Breast epithelium (tissue), 4 donors: Measurements from ENCODE around the gene NRBF2. TPM values are rescaled to one million over a fixed set of nuclear protein-coding genes. Genes with fewer than 3 reads are reported as not detected.

ENCODE experiments used
- DNase-seq, 2 donors: peaks; one replicate each; pipeline ENCODE4 v3.0.0-alpha.2; 2019; ENCODE audit warnings: low spot score in 2 of 2
- H3K27ac ChIP-seq, 2 donors: fragments of 200-600 bp; sonication (generic) in 1 of 2; one replicate each; pipeline ENCODE4 v1.5.1; 2016 to 2019; ENCODE audit warnings: mild to moderate bottlenecking in 1 of 2
- H3K27me3 ChIP-seq, 2 donors: fragments of 200-600 bp; sonication (generic) in 1 of 2; one replicate each; pipeline versions ENCODE4 v1.5.1 to v1.6.0; 2017 to 2019; ENCODE audit warnings: control low read depth in 1 of 2, mild to moderate bottlenecking in 1 of 2
- H3K36me3 ChIP-seq: fragments of 200-600 bp; one replicate; pipeline ENCODE4 v1.5.1; 2019
- H3K4me1 ChIP-seq, 2 donors: fragments of 200-600 bp; sonication (generic); one replicate each; pipeline ENCODE4 v1.5.1; 2016 to 2019; ENCODE audit warnings: control low read depth in 1 of 2
- H3K4me3 ChIP-seq, 3 donors: fragments of 200-600 bp; sonication (generic); 1 replicate in 2 of 3; 2 replicates in 1 of 3; pipeline ENCODE4 v1.5.1; 2016 to 2019; ENCODE audit warnings: mild to moderate bottlenecking in 3 of 3, moderate library complexity in 2 of 3
- H3K9me3 ChIP-seq, 2 donors: fragments of 200-600 bp; sonication (generic) in 1 of 2; one replicate each; pipeline ENCODE4 v1.5.1; 2016 to 2019; ENCODE audit warnings: control low read depth in 1 of 2
- CTCF ChIP-seq, 3 donors: fragments of 450-650 bp; IDR thresholded peaks; one replicate each; pipeline ENCODE4 v1.5.1; 2016 to 2017; ENCODE audit warnings: antibody characterized with exemption in 3 of 3, mild to moderate bottlenecking in 3 of 3, moderate library complexity in 3 of 3
- POLR2A ChIP-seq: fragments of 450-650 bp; IDR thresholded peaks from one replicate; pipeline ENCODE4 v1.6.1; 2016; ENCODE audit warnings: antibody characterized with exemption, mild to moderate bottlenecking, moderate library complexity
- POLR2AphosphoS5 ChIP-seq, 3 donors: sonication (generic); formaldehyde crosslinking; IDR thresholded peaks; one replicate each; pipeline ENCODE4 v1.6.1; 2017; ENCODE audit warnings: antibody characterized with exemption in 3 of 3
- intact Hi-C: fragments of 100-400 bp; cut with DNase I; formaldehyde crosslinking; loops from one replicate; pipeline ENCODE4 v1.15.1; 2023; ENCODE audit warnings: low total_unique reads
- total RNA-seq, 3 donors: library from RNA; depleted of rRNA; stranded (reverse); fragments of >200 nt; gene quantifications; one replicate each; pipeline ENCODE4 v1.1.0, GENCODE V29; 2016

NRBF2 gene
- total RNA-seq, 3 donors from 2014 or later: 14.7 to 28.5 (median 17.0) TPM

- H3K9me3 ChIP-seq: no peaks in the 10 kb centered on the region
- H3K27me3 ChIP-seq: no peaks in the 10 kb centered on the region
- DNase-seq: no peak
- H3K27ac ChIP-seq: no peak overlapping the region
- H3K36me3 ChIP-seq: peaks cover 4% of the 10 kb centered on the region
- intact Hi-C loops: no loop called here
- no peak for TF ChIP-seq CTCF (IDR thresholded peaks at IDR 0.05)
- no peak for TF ChIP-seq POLR2A
- TF ChIP-seq POLR2AphosphoS5 (IDR thresholded peaks at IDR 0.05): no peak
- H3K4me3 ChIP-seq: no peak overlapping the region
- H3K4me1 ChIP-seq: no peaks in the 10 kb centered on the region
These were observed 59.7 kb downstream of the NRBF2 start for GRCh38 chr10:63192826-63193225.

- no peaks in the 10 kb centered on the region for H3K4me1 ChIP-seq
- H3K4me3 ChIP-seq: no peak overlapping the region
- H3K27ac ChIP-seq: no peak overlapping the region
- intact Hi-C loops: no loop called here
- no peaks in the 10 kb centered on the region for H3K27me3 ChIP-seq
- no peaks in the 10 kb centered on the region for H3K9me3 ChIP-seq
- TF ChIP-seq POLR2A (no peak), POLR2AphosphoS5 (IDR thresholded peaks at IDR 0.05) (no peak), CTCF (IDR thresholded peaks at IDR 0.05) (no peak)
- no peaks in the 10 kb centered on the region for H3K36me3 ChIP-seq
- no peak for DNase-seq
These were observed 64.4 kb downstream of the NRBF2 start for GRCh38 chr10:63197344-63198092.

GRCh38 chr10:63199716-63200115 lies 66.6 kb downstream of the NRBF2 start:
- no peaks in the 10 kb centered on the region for H3K9me3 ChIP-seq
- no peak overlapping the region for H3K27ac ChIP-seq
- H3K4me1 ChIP-seq: no peaks in the 10 kb centered on the region
- DNase-seq: no peak
- H3K4me3 ChIP-seq: no peak overlapping the region
- H3K36me3 ChIP-seq: no peaks in the 10 kb centered on the region
- intact Hi-C loops: no loop called here
- TF ChIP-seq POLR2A: no peak
- TF ChIP-seq POLR2AphosphoS5 (IDR thresholded peaks at IDR 0.05): no peak
- TF ChIP-seq CTCF (IDR thresholded peaks at IDR 0.05): no peak
- no peaks in the 10 kb centered on the region for H3K27me3 ChIP-seq

- Histone ChIP-seq H3K27me3 (no peaks in the 10 kb centered on the region), H3K4me3 (no peak overlapping the region), H3K27ac (no peak overlapping the region), H3K4me1 (no peaks in the 10 kb centered on the region), H3K36me3 (no peaks in the 10 kb centered on the region), H3K9me3 (no peaks in the 10 kb centered on the region)
- intact Hi-C loops: no loop called here
- DNase-seq: no peak
- TF ChIP-seq POLR2AphosphoS5 (IDR thresholded peaks at IDR 0.05) (no peak), CTCF (IDR thresholded peaks at IDR 0.05) (no peak), POLR2A (no peak)
These were observed 67.3 kb downstream of the NRBF2 start for GRCh38 chr10:63200431-63200830.

GRCh38 chr10:63201118-63201517 lies 68.0 kb downstream of the NRBF2 start:
- Histone ChIP-seq H3K36me3 (no peaks in the 10 kb centered on the region), H3K9me3 (no peaks in the 10 kb centered on the region), H3K4me1 (no peaks in the 10 kb centered on the region), H3K4me3 (no peak overlapping the region), H3K27ac (no peak overlapping the region), H3K27me3 (no peaks in the 10 kb centered on the region)
- no peak for DNase-seq
- intact Hi-C loops: no loop called here
- TF ChIP-seq POLR2A (no peak), CTCF (IDR thresholded peaks at IDR 0.05) (no peak), POLR2AphosphoS5 (IDR thresholded peaks at IDR 0.05) (no peak)
